Ammon's horn (tissue), 1 donor: ENCODE results near the gene KIF18B.
A peak's percentile ranks its signal among the peaks of the same experiment; 100 is the strongest.

Experiments
- DNase-seq: peaks from one replicate; pipeline ENCODE4 v3.0.0-alpha.2; 2016; ENCODE audit warnings: low spot score

Gene KIF18B

GRCh38 chr17:44918006-44918405 is 29.6 kb downstream of the KIF18B start:
- no peak for DNase-seq

GRCh38 chr17:44917456-44917855 is 30.1 kb downstream of the KIF18B start:
- DNase-seq: no peak

GRCh38 chr17:44916781-44917241 is 30.8 kb downstream of the KIF18B start:
- DNase-seq: peak; percentile 85

- DNase-seq: no peak
Measured at GRCh38 chr17:44915862-44916780, 31.5 kb downstream of the KIF18B start.

- DNase-seq: peak; percentile 71
Measured at GRCh38 chr17:44915321-44915726, 32.2 kb downstream of the KIF18B start, which contains the start of gene GFAP. Gene GFAP, minus strand, starts transcription at chr17:44915500. Its CDS starts 14 bp downstream, at chr17:44915486.

- DNase-seq: no peak
Measured at GRCh38 chr17:44914698-44915271, 32.8 kb downstream of the KIF18B start.

GRCh38 chr17:44914148-44914547 is 33.4 kb downstream of the KIF18B start:
- DNase-seq: peak; percentile 7

- DNase-seq: no peak
Measured at GRCh38 chr17:44913676-44914075, 33.9 kb downstream of the KIF18B start.

- no peak for DNase-seq
Measured at GRCh38 chr17:44912763-44913544, 34.6 kb downstream of the KIF18B start.

- DNase-seq: no peak
Measured at GRCh38 chr17:44911133-44912001, 36.2 kb downstream of the KIF18B start.

- DNase-seq: no peak
Measured at GRCh38 chr17:44910231-44911106, 37.1 kb downstream of the KIF18B start.

- no peak for DNase-seq
Measured at GRCh38 chr17:44909681-44910144, 37.9 kb downstream of the KIF18B start.

- DNase-seq: no peak
Measured at GRCh38 chr17:44908761-44909326, 38.7 kb downstream of the KIF18B start.

- DNase-seq: no peak
Measured at GRCh38 chr17:44907729-44908470, 39.7 kb downstream of the KIF18B start.

GRCh38 chr17:44906763-44907728 is 40.5 kb downstream of the KIF18B start:
- no peak for DNase-seq

- DNase-seq: no peak
Measured at GRCh38 chr17:44906010-44906646, 41.4 kb downstream of the KIF18B start.
